ENCODE data around the gene SWI5. TPM values are rescaled to one million over a fixed set of nuclear protein-coding genes. Genes with fewer than 3 reads are reported as not detected.

SWI5 gene
- total RNA-seq, 2 experiments from 2014 or later, result 3.0 to 4.1 TPM

DNA sequence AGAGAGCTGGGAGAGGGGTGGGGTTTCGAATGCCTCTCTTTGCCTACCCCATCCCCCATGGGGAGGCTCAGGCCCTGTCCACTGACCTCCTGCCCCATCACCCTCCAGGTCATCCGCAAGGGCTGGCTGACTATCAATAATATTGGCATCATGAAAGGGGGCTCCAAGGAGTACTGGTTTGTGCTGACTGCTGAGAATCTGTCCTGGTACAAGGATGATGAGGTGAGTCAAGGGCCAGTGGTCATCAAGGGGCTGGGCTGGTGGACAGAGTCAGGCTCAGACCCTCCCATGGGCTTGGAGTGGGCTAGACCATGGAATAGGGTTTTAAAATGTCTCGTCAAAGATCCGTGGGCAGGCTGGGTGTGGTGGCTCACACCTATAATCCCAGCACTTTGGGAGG, 34.0 kb upstream of the SWI5 start:
- no peaks in the 10 kb centered on the region for H3K4me1 Mint-ChIP-seq (ENCODE audit: low read depth)
- ChIA-PET CTCF (no interaction called here), POLR2A (no interaction called here)
- Histone ChIP-seq H3K4me3 (ENCODE audit: low read length) (no peak overlapping the region), H3K9me3 (ENCODE audit: control insufficient read depth in 1 of 2, insufficient read depth in 1 of 2, low read length in 2 of 2) (no peaks in the 10 kb centered on the region), H3K27me3 (ENCODE audit: control insufficient read depth in 1 of 2, insufficient read depth in 2 of 2, low read length in 2 of 2) (peaks cover 11 to 20% of the 10 kb centered on the region in 2 experiments), H3K36me3 (ENCODE audit: insufficient read depth, low read length) (no peaks in the 10 kb centered on the region), H3K4me1 (ENCODE audit: insufficient read depth, low read length) (peaks cover 3% of the 10 kb centered on the region), H3K27ac (ENCODE audit: low read depth in 1 of 2, low read length in 2 of 2) (no peak overlapping the region)
- H3K36me3 Mint-ChIP-seq (ENCODE audit: low read depth), result no peaks in the 10 kb centered on the region
- H3K27ac Mint-ChIP-seq, result no peak overlapping the region
- intact Hi-C loops (cut with DNase I, micrococcal nuclease), result no loop called here
- no peak for TF ChIP-seq CTCF (IDR thresholded peaks at IDR 0.05)
- ATAC-seq (ENCODE audit: poor library complexity), result no peak
- no peaks in the 10 kb centered on the region for H3K9me3 Mint-ChIP-seq
- DNase-seq, result peak in 1 of 14 experiments; percentile 9
- no peak overlapping the region for H3K4me3 Mint-ChIP-seq
- peaks cover 38% of the 10 kb centered on the region for H3K27me3 Mint-ChIP-seq

DNA sequence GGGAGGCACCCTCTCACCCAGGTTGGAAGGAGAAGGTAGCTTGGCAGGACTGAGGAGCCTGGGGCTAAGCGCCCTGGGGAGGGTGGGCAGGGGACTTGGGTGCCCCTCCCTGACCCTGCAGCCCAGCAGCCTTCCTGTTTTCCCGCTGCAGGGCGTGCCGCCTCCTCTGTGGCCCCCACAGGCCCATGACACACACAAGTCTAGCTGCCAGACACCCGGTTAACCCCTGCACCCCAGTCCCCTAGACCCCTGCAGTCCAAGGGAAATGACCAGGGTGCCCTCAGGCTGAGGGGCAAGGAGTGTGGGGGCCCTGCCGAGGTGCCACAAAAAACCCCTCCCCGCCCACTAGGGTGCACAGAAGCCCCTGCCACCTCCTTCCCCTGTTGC, 33.3 kb upstream of the SWI5 start:
- no peak for ATAC-seq (ENCODE audit: poor library complexity)
- POLR2A ChIA-PET, result no interaction called here
- Histone ChIP-seq H3K9me3 (ENCODE audit: control insufficient read depth in 1 of 2, insufficient read depth in 1 of 2, low read length in 2 of 2) (no peaks in the 10 kb centered on the region), H3K4me3 (ENCODE audit: low read length) (no peak overlapping the region), H3K4me1 (ENCODE audit: insufficient read depth, low read length) (peaks cover 3% of the 10 kb centered on the region), H3K36me3 (ENCODE audit: insufficient read depth, low read length) (no peaks in the 10 kb centered on the region), H3K27me3 (ENCODE audit: control insufficient read depth in 1 of 2, insufficient read depth in 2 of 2, low read length in 2 of 2) (peaks cover 11 to 20% of the 10 kb centered on the region in 2 experiments), H3K27ac (ENCODE audit: low read depth in 1 of 2, low read length in 2 of 2) (no peak overlapping the region)
- CTCF ChIA-PET, result no interaction called here
- H3K36me3 Mint-ChIP-seq (ENCODE audit: low read depth), result no peaks in the 10 kb centered on the region
- H3K4me3 Mint-ChIP-seq, result no peak overlapping the region
- peaks cover 38% of the 10 kb centered on the region for H3K27me3 Mint-ChIP-seq
- H3K27ac Mint-ChIP-seq, result no peak overlapping the region
- peak in 1 of 14 experiments; percentile 16 for DNase-seq
- intact Hi-C loops (cut with DNase I, micrococcal nuclease), result no loop called here
- H3K4me1 Mint-ChIP-seq (ENCODE audit: low read depth), result no peaks in the 10 kb centered on the region
- TF ChIP-seq CTCF (IDR thresholded peaks at IDR 0.05), result no peak
- no peaks in the 10 kb centered on the region for H3K9me3 Mint-ChIP-seq

- no peak for ATAC-seq (ENCODE audit: poor library complexity)
- Mint-ChIP-seq H3K36me3 (ENCODE audit: low read depth) (no peaks in the 10 kb centered on the region), H3K9me3 (no peaks in the 10 kb centered on the region), H3K27ac (no peak overlapping the region), H3K4me3 (no peak overlapping the region), H3K4me1 (ENCODE audit: low read depth) (no peaks in the 10 kb centered on the region), H3K27me3 (peaks cover 38% of the 10 kb centered on the region)
- intact Hi-C loops (cut with DNase I, micrococcal nuclease), result no loop called here
- H3K4me3 ChIP-seq (ENCODE audit: low read length), result no peak overlapping the region
- no peaks in the 10 kb centered on the region for H3K9me3 ChIP-seq (ENCODE audit: control insufficient read depth in 1 of 2, insufficient read depth in 1 of 2, low read length in 2 of 2)
- ChIA-PET POLR2A (no interaction called here), CTCF (interaction anchor here (0.6 kb wide), 1 partner anchor 56 kb away, joined by 3 read pairs; no protein-coding TSS in a partner anchor)
- H3K36me3 ChIP-seq (ENCODE audit: insufficient read depth, low read length), result no peaks in the 10 kb centered on the region
- TF ChIP-seq CTCF (IDR thresholded peaks at IDR 0.05), result no peak
- peaks cover 3% of the 10 kb centered on the region for H3K4me1 ChIP-seq (ENCODE audit: insufficient read depth, low read length)
- H3K27ac ChIP-seq (ENCODE audit: low read depth in 1 of 2, low read length in 2 of 2), result no peak overlapping the region
- peaks cover 11 to 20% of the 10 kb centered on the region in 2 experiments for H3K27me3 ChIP-seq (ENCODE audit: control insufficient read depth in 1 of 2, insufficient read depth in 2 of 2, low read length in 2 of 2)
- DNase-seq, result peak in 1 of 14 experiments; percentile 16
These were observed 32.7 kb upstream of the SWI5 start for GRCh38 chr9:128243215-128244018.

All from CD4-positive, alpha-beta T cell (primary cell).